Measurements from ENCODE around the gene TMSB10.

GRCh38 chr2:84954329-84954728 lies 48.9 kb downstream of the TMSB10 start:
- TF ChIP-seq ZMYM2 (CRISPR knock-in tag; IDR thresholded peaks at IDR 0.05) (no peak), EZH2 (conservative IDR thresholded peaks at IDR 0.05; ENCODE audit: low read depth, low read length) (no peak), ZNF431 (CRISPR knock-in tag; IDR thresholded peaks at IDR 0.05; ENCODE audit: borderline replicate concordance, low read depth) (peak; percentile 75; the same call in 1 of the 2 replicates), POLR2AphosphoS5 (IDR thresholded peaks at IDR 0.05; ENCODE audit: low read depth, low read length) (no peak), ZNF850 (CRISPR knock-in tag; conservative IDR thresholded peaks at IDR 0.05) (no peak), ZNF205 (CRISPR knock-in tag; IDR thresholded peaks at IDR 0.05) (no peak), PRDM15 (CRISPR knock-in tag; IDR thresholded peaks at IDR 0.05) (no peak), TGIF2 (CRISPR knock-in tag; IDR thresholded peaks at IDR 0.05) (0 out of 2 replicates have a peak, but pooled peaks have one; percentile 38), NFYC (CRISPR knock-in tag; IDR thresholded peaks at IDR 0.05) (no peak), ZNF317 (CRISPR knock-in tag; IDR thresholded peaks at IDR 0.05) (0 out of 2 replicates have a peak, but pooled peaks have one; percentile 53), FOXK2 (IDR thresholded peaks at IDR 0.05) (peak; percentile 19; the same call in 1 of the 2 replicates)
- TF ChIP-seq, protein P1, sequence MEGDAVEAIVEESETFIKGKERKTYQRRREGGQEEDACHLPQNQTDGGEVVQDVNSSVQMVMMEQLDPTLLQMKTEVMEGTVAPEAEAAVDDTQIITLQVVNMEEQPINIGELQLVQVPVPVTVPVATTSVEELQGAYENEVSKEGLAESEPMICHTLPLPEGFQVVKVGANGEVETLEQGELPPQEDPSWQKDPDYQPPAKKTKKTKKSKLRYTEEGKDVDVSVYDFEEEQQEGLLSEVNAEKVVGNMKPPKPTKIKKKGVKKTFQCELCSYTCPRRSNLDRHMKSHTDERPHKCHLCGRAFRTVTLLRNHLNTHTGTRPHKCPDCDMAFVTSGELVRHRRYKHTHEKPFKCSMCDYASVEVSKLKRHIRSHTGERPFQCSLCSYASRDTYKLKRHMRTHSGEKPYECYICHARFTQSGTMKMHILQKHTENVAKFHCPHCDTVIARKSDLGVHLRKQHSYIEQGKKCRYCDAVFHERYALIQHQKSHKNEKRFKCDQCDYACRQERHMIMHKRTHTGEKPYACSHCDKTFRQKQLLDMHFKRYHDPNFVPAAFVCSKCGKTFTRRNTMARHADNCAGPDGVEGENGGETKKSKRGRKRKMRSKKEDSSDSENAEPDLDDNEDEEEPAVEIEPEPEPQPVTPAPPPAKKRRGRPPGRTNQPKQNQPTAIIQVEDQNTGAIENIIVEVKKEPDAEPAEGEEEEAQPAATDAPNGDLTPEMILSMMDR (CRISPR knock-in tag; IDR thresholded peaks at IDR 0.05): peak; percentile 21; the same call in 1 of the 2 replicates
- TF ChIP-seq, protein P2, sequence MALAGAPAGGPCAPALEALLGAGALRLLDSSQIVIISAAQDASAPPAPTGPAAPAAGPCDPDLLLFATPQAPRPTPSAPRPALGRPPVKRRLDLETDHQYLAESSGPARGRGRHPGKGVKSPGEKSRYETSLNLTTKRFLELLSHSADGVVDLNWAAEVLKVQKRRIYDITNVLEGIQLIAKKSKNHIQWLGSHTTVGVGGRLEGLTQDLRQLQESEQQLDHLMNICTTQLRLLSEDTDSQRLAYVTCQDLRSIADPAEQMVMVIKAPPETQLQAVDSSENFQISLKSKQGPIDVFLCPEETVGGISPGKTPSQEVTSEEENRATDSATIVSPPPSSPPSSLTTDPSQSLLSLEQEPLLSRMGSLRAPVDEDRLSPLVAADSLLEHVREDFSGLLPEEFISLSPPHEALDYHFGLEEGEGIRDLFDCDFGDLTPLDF (CRISPR knock-in tag; IDR thresholded peaks at IDR 0.05): no peak
- TF ChIP-seq, protein P3, sequence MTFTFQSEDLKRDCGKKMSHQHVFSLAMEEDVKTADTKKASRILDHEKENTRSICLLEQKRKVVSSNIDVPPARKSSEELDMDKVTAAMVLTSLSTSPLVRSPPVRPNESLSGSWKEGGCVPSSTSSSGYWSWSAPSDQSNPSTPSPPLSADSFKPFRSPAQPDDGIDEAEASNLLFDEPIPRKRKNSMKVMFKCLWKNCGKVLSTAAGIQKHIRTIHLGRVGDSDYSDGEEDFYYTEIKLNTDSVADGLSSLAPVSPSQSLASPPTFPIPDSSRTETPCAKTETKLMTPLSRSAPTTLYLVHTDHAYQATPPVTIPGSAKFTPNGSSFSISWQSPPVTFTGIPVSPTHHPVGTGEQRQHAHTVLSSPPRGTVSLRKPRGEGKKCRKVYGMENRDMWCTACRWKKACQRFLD (CRISPR knock-in tag; IDR thresholded peaks at IDR 0.05; ENCODE audit: borderline replicate concordance): no peak

Data from HepG2 (cell line).